Keratinocyte (primary cell): Measurements from ENCODE around the gene CFAP46.

ENCODE experiments used
- CTCF ChIP-seq, 3 experiments: IDR thresholded peaks in 1 of 3; conservative IDR thresholded peaks in 1 of 3; optimal IDR thresholded peaks in 1 of 3; 2 replicates in 2 of 3; 3 replicates in 1 of 3; pipeline versions ENCODE3 to v1.5.1; 2011; ENCODE audit warnings: low read length in 3 of 3, mild to moderate bottlenecking in 3 of 3, moderate library complexity in 2 of 3, control low read depth in 1 of 3, inconsistent platforms in 1 of 3; ENCODE audit not compliant: insufficient read depth in 2 of 3; ENCODE audit errors: extremely low read depth in 1 of 3
- EZH2 ChIP-seq: IDR thresholded peaks from one replicate; pipeline ENCODE4 v1.6.1; 2012; ENCODE audit warnings: inconsistent platforms, mild to moderate bottlenecking, low read length, moderate library complexity

- TF ChIP-seq CTCF (optimal IDR thresholded peaks at IDR 0.05 in 1 of 3, IDR thresholded peaks at IDR 0.05 in 1 of 3, conservative IDR thresholded peaks at IDR 0.05 in 1 of 3; ENCODE audit: extremely low read depth in 1 of 3, insufficient read depth in 2 of 3, low read length in 3 of 3) = no peak
- TF ChIP-seq EZH2 = no peak
Observed at GRCh38 chr10:132961787-132962622, 19.6 kb upstream of the CFAP46 start.
